HG02970 (cell line): ENCODE results near the gene JAKMIP2.
"Not testable (repeated sequence)": the region's sequence is repeated elsewhere in the genome, so short reads cannot be mapped to it uniquely, and the experiment has no call there.

Experiments used
- ATAC-seq: cut with Tn5 transposase; IDR thresholded peaks from one replicate; pipeline ENCODE4 v1.9.1; 2021; ENCODE audit warnings: mild to moderate bottlenecking, moderate library complexity, moderate number of reproducible peaks; ENCODE audit not compliant: unreplicated experiment, low FRiP score

The JAKMIP2 gene

GRCh38 chr5:147751156-147751830, 31.2 kb downstream of the JAKMIP2 start:
- no peak for ATAC-seq

GRCh38 chr5:147750065-147750464, 32.5 kb downstream of the JAKMIP2 start:
- no peak for ATAC-seq

- ATAC-seq = no peak
These were observed 33.9 kb downstream of the JAKMIP2 start for GRCh38 chr5:147748590-147748989.

- no peak for ATAC-seq
These were observed 35.5 kb downstream of the JAKMIP2 start for GRCh38 chr5:147746986-147747385.

- no peak for ATAC-seq
These were observed 38.7 kb downstream of the JAKMIP2 start for GRCh38 chr5:147743678-147744374.

GRCh38 chr5:147743012-147743411, 39.5 kb downstream of the JAKMIP2 start:
- ATAC-seq = no peak

GRCh38 chr5:147742151-147742550, 40.4 kb downstream of the JAKMIP2 start:
- no peak for ATAC-seq

GRCh38 chr5:147740864-147741263, 41.7 kb downstream of the JAKMIP2 start:
- ATAC-seq = no peak

GRCh38 chr5:147737921-147738320, 44.6 kb downstream of the JAKMIP2 start:
- no peak for ATAC-seq

- ATAC-seq = no peak
These were observed 46.9 kb downstream of the JAKMIP2 start for GRCh38 chr5:147735621-147736125.

- ATAC-seq = no peak
These were observed 47.6 kb downstream of the JAKMIP2 start for GRCh38 chr5:147734894-147735293.

- no peak for ATAC-seq
These were observed 49.5 kb downstream of the JAKMIP2 start for GRCh38 chr5:147733075-147733474.

- ATAC-seq = no peak
These were observed 50.1 kb downstream of the JAKMIP2 start for GRCh38 chr5:147732291-147732883.

GRCh38 chr5:147731431-147732290, 50.9 kb downstream of the JAKMIP2 start:
- no peak for ATAC-seq

GRCh38 chr5:147727200-147727599, 55.3 kb downstream of the JAKMIP2 start:
- no peak for ATAC-seq

GRCh38 chr5:147721191-147721960, 61.2 kb downstream of the JAKMIP2 start:
- not testable (repeated sequence) for ATAC-seq

- no peak for ATAC-seq
These were observed 68.8 kb downstream of the JAKMIP2 start for GRCh38 chr5:147713550-147714295.

GRCh38 chr5:147712598-147712997, 69.9 kb downstream of the JAKMIP2 start:
- ATAC-seq = no peak

GRCh38 chr5:147712019-147712418, 70.5 kb downstream of the JAKMIP2 start:
- ATAC-seq = no peak
